GM04503 (cell line): Measurements from ENCODE around the gene MAL.
A peak's percentile ranks its signal among the peaks of the same experiment; 100 is the strongest.
"Not testable (repeated sequence)": the region's sequence is repeated elsewhere in the genome, so short reads cannot be mapped to it uniquely, and the experiment has no call there.

Experiments
- DNase-seq: peaks from one replicate; pipeline ENCODE4 v3.0.0-alpha.2; 2012; ENCODE audit warnings: low read depth

Gene MAL

DNA sequence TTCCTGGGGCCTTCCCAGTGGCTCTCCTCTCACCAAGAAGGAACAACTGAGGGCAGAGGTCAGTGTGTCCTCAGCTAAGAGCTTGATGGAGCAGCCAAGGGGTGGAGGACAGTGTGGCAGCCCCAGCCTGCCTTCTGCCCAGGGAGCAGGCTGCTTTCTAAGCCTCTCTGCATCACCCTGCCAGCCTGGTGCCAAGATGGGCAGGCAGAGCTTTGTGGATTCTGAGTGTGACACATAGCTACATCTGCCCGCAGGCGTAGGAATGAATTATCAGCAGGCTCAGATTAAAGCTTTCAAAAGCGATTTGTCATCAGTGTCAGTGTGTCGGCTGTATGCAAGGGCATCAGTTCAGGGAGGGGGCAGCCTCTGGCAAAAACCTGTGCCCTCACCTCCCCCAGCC, 8.7 kb downstream of the MAL start:
- no peak for DNase-seq

DNA sequence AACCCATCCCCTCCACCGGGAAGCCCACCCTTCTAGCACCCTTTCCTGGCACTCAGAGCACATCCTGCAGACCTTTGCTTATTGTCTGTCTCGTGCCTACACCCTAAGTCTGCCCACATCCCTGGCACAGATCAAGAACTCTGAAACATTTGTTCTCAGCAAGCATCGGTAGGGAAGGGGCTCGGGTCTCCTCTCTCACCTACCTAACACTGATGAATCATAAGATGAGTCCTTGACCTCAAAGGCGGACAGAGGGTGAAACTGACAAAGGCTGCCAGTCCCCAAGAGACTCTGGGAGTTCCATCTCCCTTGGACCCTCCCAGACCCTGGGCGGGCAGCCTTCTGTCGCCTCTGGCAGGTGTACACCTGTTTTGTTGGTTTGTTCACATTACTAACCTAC, 9.3 kb downstream of the MAL start:
- DNase-seq, result no peak

DNA sequence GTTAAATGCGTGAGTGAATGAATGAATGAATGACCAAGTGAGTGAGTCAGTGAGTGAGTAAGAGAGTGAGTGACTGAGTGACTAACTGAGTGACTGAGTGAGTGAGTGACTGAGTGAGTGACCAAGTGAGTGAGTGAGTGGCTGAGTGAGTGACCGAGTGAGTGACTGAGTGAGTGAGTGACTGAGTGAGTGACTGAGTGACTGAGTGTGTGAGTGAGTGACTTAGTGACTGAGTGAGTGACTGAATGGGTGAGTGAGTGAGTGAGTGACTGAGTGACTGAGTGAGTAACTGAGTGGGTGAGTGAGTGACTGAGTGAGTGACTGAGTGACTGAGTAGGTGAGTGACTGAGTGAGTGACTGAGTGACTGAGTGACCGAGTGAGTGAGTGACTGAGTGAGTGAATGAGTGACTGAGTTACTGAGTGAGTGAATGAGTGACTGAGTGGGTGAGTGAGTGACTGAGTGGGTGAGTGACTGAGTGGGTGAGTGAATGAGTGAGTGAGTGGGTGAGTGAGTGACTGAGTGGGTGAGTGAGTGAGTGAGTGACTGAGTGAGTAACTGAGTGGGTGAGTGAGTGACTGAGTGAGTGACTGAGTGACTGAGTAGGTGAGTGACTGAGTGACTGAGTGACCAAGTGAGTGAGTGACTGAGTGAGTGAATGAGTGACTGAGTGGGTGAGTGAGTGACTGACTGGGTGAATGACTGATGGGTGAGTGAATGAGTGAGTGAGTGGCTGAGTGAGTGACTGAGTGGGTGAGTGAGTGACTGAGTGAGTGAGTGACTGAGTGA, 11.3 kb downstream of the MAL start:
- no peak for DNase-seq

DNA sequence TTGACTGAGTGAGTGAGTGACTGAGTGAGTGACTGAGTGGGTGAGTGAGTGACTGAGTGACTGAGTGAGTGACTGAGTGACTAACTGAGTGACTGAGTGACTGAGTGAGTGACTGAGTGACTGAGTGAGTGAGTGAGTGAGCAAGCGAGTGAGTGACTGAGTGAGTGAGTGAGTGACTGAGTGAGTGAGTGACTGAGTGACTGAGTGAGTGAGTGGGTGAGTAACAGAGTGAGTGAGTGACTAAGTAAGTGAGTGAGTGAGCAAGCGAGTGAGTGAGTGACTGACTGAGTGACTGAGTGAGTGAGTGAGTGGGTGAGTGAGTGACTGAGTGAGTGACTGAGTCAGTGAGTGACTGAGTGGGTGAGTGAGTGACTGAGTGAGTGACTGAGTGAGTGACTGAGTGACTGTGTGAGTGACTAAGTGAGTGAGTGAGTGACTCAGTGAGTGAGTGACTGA, 11.9 kb downstream of the MAL start:
- no peak for DNase-seq

DNA sequence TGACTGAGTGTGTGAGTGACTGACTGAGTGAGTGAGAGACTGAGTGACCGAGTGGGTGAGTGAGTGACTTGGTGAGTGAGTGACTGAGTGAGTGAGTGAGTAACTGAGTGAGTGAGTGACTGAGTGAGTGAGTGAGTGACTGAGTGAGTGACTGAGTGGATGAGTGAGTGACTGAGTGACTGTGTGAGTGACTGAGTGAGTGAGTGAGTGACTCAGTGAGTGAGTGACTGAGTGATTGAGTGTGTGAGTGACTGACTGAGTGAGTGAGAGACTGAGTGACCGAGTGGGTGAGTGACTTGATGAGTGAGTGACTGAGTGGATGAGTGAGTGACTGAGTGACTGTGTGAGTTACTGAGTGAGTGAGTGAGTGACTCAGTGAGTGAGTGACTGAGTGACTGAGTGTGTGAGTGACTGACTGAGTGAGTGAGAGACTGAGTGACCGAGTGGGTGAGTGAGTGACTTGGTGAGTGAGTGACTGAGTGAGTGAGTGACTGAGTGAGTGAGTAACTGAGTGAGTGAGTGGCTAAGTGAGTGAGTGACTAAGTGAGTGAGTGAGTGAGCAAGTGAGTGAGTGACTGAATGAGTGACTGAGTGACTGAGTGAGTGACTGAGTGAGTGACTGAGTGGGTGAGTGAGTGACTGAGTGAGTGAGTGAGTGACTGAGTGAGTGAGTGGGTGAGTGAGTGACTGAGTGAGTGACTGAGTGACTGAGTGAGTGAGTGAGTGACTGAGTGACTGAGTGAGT, 12.5 kb downstream of the MAL start:
- not testable (repeated sequence) for DNase-seq

DNA sequence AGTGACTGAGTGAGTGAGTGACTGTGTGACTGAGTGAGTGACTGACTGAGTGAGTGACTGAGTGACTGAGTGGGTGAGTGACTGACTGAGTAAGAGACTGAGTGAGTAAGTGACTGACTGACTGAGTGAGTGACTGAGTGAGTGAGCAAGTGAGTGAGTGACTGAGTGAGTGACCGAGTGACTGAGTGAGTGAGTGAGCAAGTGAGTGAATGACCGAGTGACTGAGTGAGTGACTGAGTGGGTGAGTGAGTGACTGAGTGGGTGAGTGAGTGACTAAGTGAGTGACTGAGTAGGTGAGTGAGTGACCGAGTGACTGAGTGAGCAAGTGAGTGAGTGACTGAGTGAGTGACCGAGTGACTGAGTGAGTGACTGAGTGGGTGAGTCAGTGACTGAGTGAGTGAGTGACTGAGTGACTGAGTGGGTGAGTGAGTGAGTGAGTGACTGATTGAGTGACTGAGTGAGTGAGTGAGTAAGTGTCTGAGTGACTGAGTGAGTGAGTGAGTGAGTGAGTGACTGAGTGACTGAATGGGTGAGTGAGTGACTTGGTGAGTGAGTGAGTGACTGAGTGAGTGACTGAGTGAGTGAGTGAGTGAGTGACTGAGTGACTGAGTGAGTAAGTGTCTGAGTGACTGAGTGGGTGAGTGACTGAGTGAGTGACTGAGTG, 13.3 kb downstream of the MAL start:
- no peak for DNase-seq

DNA sequence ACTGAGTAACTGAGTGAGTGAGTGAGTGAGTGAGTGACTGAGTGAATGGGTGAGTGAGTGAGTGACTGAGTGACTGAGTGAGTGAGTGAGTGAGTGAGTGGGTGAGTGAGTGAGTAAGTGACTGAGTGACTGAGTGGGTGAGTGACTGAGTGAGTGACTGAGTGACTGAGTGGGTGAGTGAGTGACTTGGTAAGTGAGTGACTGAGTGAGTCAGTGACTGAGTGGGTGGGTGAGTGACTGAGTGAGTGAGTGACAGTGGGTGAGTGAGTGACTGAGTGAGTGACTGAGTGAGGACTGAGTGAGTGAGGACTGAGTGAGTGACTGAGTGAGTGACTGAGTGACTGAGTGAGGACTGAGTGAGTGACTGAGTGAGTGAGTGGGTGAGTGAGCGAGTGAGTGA, 13.9 kb downstream of the MAL start:
- DNase-seq, result no peak

DNA sequence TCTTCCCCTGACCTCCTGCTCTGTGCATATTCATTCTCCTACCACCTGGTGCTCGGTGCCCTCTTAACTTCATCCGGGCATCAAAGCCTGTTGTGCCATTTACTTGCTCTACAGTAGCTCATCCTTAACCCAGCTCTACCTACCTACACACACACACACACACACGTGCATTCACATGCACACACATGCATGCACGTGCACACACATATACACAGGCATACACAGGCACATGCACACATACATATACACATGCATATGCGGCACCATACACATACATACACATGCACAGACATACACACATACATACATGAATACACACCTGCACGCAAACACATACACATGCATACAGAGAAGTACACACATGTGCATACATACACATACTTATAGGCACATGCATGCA, 14.5 kb downstream of the MAL start:
- DNase-seq, result no peak

DNA sequence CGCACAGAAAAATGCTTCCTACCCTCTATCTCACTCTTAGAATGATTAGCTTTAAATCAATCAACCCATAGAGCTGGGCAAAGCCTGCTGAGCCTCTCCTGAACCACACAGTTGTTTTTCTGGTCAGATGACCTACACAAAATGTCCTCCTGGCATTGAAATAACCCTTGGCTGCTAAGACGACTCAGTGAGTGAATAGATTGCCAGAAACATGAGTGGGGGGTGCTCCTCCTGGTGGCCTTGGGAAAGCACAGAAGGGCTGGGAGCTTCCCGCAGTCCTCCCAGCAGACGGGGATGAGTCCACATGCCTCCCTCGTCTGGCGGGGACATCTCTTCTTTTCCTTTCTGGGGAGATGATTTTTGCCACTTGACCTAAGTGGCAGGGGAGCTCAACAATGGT, 14.9 kb downstream of the MAL start:
- no peak for DNase-seq

DNA sequence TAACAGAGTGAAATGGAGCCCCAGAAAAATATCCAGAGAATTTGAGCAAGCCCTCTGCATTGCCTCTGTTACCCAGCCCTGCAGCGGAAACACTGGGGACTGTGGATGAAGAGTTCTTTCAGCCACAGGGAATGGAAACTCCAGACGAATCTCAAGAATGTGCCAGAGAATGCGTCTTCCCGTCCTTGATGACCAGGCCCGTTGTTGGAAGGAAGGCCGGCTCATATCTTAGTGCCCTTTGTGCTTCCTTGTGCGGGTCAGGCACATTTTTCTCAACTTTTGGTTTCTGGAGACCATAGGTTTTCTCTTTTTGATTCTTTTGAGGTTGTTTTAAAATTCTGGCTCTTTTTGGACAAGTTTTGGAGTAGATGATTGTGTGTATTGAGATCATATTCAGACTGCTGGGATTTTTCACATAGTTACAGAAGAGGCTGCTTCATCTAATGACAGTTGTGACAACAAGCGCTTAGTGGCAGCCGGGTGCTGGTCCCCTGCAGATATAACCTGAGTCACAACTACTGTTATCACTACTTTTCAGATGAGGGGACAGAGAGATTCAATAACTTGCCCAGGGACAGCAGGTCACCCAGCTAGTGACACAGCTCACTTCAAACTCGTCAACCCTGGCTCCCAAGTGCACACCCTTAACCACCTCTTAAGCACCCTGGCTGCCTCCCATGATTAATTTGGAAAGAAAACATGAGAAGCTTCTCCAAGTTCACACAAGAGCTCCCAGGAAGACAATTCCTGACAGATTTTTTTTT, 15.7 kb downstream of the MAL start:
- no peak for DNase-seq

DNA sequence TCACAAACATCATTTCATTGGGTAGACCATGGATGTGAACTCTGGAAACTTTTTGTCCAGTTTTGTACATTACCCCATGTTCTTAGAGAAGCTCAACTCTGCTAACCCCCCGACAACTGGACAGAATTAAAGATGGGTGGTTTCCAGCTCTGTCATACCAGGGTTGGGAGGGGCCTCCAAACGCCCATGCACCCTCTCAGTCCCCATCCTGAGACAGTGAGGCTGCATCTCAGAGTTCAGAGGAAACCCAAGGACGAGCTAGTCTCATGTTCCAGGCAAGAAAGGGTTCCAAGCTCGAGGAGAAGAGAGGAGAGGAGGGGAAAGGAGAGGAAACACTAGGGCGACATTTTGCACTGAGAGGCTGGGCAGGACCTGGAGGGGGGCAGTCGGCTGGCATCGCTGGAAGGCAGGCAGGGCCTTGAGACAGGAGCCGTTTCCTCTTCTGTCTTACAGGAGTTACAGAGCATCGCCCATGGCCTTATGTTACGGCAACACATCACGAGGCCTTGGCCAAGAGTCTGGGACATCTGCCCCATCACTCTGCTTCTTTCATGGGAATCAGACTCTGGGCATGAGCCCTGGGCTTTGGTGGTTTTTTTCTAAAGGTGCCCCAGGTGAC, 16.4 kb downstream of the MAL start:
- no peak for DNase-seq

DNA sequence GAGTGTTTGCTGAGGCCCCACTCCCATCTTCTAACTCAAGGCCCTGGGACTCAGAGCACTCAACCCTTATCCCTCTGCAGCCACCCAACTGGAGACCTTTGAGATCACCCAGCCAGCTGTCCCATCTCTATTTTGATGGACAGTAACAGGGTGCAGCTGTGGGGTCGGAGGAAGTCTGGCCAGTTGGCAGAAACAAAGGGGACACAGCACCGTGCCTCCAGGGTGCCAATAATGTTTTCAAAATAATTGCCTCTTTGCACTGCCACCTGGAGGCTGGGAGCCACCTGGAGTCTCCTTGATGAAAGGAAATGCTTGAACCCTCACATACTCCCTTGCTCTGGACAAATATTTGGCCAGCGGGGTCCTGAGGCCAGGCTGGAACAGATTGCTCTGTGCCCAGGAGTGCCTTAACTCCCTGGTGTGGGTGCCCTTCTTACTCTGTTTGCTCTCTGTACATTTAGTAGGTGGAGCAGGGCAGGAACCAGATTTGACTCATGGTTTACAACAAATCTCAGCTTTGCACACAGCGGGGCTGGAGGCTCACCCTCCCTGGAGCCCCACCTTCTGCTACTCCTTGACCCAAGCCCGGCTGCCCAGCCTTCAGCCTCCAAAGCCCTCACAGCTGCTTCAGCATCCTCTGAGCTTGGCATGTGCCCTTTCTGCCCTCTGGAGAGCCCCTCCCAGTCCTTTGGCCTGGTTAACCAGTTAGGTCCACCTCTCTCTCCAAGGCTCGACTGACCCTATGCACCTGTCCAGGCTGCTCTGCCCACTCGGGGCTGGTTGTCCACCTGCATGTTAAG, 17.2 kb downstream of the MAL start:
- DNase-seq, result no peak

DNA sequence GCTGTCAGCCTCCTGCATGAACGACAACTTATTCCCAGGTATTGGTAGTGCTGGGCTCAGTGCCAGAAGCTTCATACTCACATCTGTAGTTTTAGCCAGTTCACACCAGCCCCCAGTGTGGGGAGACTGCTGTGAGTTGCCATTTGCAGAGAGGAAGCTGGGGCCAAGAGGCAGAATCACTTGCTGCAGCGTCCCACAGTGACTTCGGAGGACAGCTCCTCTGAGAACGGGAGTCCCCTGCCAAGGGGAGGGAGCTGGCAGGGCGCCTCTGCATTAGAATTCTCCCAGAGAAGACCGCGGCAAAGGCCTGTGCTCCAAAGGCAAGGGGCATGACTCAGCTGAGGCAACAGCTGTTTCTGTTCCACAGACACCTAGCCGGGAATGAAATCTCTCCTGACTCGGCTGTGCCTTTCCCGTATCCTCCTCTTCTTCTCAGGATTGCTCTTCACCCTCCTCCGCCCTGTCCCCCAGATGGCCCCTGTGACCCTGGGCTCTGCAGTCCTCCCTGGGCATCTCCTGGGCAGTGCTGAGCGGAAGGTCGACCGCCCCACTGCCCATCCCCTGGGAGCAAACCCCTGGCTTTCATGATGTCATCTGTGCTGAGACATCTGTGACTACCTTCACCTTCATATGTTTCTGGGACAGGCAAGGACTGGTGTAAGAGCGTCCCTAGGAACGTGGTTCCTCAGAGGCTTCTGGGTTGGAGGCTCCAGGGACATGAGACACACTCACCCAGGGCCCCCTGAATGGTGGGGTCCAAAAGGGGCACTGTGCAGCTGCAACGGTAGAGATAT, 18.0 kb downstream of the MAL start:
- DNase-seq, result peak; percentile 42

DNA sequence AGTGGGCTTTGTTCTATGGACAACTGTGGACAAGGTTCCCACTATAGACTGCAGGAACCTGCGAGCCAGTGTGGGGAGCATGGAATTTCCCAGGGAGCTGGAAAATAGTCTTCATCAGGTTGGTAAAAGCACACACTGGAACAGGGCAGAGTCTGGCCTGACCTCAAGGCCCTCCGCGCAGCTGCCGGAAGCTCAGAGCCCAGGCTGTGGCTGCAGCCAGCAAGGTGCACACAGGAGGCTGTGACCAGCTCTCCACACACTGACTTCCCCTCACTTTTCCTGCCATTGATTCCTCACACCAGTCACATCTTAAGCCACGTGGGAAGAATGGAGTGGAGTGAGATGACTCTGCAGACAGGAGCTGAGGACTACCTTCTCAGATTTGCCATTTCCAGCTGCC, 19.1 kb downstream of the MAL start:
- DNase-seq, result no peak

DNA sequence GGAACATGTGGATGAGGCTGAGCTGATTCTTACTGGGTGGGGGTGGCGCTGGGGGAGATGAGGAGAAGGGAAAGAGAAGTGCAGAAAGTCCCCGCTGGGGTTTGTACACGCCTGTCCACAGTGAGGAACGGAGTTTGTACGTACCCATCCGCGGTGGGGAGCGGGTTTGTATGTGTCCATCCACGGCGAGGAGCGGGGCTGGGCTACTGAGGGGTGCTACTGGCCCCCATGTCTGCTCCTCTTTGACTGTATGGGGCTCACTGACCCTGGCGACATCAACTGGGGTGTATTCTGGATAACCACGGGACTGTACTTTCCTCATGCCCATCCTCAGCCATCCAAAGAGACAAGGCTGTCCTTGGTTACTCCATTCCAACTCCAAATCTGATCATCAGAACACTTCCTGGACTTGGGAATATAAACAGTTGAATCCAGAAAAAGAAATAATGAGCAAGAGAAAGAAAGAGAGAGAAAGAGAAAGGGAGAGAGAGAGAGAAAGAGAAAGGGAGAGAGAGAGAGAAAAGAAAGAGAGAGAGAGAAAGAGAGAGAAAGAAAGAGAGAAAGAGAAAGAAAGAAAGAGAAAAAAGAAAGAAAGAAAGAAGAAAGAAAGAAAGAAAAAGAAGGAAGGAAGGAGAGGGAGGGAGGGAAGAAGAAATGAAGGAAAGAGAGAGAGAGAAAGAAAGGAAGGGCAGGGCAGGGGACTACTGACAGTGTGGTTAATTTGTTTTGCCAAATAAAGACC, 21.0 kb downstream of the MAL start:
- DNase-seq, result no peak

DNA sequence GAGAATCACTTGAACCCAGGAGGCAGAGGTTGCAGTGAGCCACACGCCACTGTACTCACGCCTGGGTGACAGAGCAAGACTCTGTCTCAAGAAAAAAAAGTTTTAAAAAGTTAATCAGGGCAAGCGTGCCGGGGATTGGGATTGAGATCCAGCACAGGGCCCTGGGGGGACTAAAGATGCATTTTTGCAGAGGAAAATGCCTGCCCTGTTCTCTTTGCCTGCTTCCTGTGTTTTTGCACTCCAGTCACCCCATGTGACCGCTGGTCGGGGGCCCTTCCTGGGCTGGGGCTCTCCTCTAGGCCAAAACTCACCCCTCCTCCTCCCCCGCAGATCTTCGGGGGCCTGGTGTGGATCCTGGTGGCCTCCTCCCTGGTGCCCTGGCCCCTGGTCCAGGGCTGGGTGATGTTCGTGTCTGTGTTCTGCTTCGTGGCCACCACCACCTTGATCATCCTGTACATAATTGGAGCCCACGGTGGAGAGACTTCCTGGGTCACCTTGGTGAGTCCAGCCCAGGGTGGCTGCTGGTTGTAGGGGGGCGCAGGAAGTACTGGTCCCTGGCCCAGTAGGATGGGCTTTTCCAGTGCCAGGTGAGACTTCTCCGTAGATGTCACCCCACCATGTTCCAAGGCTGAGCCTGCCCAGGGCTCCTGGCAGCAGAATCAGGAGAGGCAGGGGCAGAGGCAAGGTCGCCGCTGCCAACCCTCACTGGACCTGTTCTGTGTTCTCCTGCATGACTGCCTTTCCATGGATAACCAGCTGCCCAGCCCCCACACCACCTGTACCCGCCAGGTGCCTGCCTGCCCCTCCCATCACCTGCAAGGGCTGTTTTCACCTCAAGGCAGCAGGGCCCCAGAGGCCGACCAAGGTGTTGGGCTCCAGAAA, 22.4 kb downstream of the MAL start:
- no peak for DNase-seq

DNA sequence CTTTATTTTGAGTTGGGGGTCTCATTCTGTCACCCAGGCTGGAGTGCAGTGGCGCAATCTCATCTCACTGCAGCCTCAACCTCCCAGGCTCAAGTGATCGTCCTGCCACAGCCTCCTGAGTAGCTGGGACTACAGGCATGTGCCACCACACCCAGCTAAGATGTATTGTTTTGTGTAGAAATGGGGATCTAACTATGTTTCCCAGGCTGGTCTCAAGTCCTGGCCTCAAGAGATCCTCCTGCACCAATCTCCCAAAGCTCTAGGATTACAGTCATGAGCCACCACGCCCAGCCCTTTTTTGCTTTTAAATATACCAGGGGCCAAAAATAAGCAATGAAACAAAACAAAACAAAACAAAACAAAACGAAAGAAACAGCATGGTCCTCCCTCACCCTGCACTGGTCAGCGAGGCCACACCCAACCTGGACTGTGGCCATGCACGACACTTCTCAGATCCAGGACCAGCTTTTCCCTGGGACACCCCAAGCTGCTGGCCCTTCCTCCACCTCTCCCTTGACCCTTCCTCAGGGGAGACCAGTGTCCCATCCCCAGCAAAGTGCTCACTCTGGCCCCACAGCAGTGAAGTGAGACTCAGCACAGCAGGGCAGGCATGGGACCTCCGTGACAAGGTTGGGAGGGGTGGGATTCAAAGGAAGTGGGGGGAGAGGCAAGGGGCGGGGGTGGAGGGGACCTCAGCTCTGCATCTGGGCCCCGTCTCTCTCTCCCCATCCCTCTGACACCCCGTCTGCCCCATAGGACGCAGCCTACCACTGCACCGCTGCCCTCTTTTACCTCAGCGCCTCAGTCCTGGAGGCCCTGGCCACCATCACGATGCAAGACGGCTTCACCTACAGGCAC, 23.5 kb downstream of the MAL start:
- no peak for DNase-seq

DNA sequence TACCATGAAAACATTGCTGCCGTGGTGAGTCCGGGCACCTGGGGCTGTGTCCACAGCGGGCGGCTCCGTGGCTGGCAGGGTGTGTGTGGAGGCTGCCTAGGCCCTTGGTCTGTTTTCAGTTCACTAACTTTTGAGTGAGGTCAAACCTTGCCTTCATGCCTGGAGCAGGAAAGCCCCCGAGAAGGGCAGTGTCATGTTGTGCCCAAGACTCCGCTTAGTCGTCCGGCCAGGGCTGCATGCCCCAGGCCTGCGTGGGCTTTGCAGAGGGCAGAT, 24.1 kb downstream of the MAL start:
- no peak for DNase-seq
